ENCODE data around the gene CBLC.

- TF ChIP-seq, protein P1, sequence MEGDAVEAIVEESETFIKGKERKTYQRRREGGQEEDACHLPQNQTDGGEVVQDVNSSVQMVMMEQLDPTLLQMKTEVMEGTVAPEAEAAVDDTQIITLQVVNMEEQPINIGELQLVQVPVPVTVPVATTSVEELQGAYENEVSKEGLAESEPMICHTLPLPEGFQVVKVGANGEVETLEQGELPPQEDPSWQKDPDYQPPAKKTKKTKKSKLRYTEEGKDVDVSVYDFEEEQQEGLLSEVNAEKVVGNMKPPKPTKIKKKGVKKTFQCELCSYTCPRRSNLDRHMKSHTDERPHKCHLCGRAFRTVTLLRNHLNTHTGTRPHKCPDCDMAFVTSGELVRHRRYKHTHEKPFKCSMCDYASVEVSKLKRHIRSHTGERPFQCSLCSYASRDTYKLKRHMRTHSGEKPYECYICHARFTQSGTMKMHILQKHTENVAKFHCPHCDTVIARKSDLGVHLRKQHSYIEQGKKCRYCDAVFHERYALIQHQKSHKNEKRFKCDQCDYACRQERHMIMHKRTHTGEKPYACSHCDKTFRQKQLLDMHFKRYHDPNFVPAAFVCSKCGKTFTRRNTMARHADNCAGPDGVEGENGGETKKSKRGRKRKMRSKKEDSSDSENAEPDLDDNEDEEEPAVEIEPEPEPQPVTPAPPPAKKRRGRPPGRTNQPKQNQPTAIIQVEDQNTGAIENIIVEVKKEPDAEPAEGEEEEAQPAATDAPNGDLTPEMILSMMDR (IDR thresholded peaks at IDR 0.05) = no peak
- TF ChIP-seq EZH2 (IDR thresholded peaks at IDR 0.05; ENCODE audit: borderline replicate concordance, insufficient read depth, low read depth, low read length, poor library complexity, severe bottlenecking) = no peak
These were observed 28.6 kb downstream of the CBLC start for GRCh38 chr19:44806291-44806690.

Data from B cell (primary cell).